ENCODE measurements around the gene SMAD2.

GRCh38 chr18:47953471-47953931, 23.0 kb upstream of the SMAD2 start:
- no peak for TF ChIP-seq CTCF (IDR thresholded peaks at IDR 0.05)
- TF ChIP-seq POLR2A (IDR thresholded peaks at IDR 0.05): no peak

Measured in esophagus squamous epithelium (tissue), 4 donors.